Fibroblast of lung (primary cell): ENCODE results near the gene MEG3.

Source experiments
- CTCF ChIP-seq, 2 donors: IDR thresholded peaks in 1 of 2; conservative IDR thresholded peaks in 1 of 2; 1 replicate in 1 of 2; 2 replicates in 1 of 2; pipeline ENCODE4 v1.5.1; 2011 to 2012; ENCODE audit warnings: low read length in 2 of 2, control low read depth in 1 of 2, inconsistent platforms in 1 of 2, low read depth in 1 of 2, mild to moderate bottlenecking in 1 of 2
- EZH2 ChIP-seq: IDR thresholded peaks from 2 replicates; pipeline ENCODE4 v1.5.1; 2012; ENCODE audit warnings: low read length, control low read depth, mild to moderate bottlenecking; ENCODE audit errors: missing control alignments

GRCh38 chr14:100909439-100909838 lies 83.5 kb downstream of the MEG3 start:
- TF ChIP-seq CTCF (conservative IDR thresholded peaks at IDR 0.05 in 1 of 2, IDR thresholded peaks at IDR 0.05 in 1 of 2; ENCODE audit: low read depth in 1 of 2, low read length in 2 of 2) (no peak), EZH2 (no peak)
